Colonic mucosa (tissue), 4 donors: ENCODE data around the gene ADGRA3. TPM values are rescaled to one million over a fixed set of nuclear protein-coding genes. Genes with fewer than 3 reads are reported as not detected.

ENCODE experiments used
- DNase-seq: peaks from one replicate; pipeline ENCODE4 v3.0.0-alpha.2; 2020
- H3K27ac ChIP-seq: fragments of 200-600 bp; one replicate; pipeline ENCODE4 v1.8.0; 2021
- H3K27me3 ChIP-seq: fragments of 200-600 bp; one replicate; pipeline ENCODE4 v1.8.0; 2021
- H3K36me3 ChIP-seq: fragments of 200-600 bp; one replicate; pipeline ENCODE4 v1.8.0; 2021
- H3K4me1 ChIP-seq: fragments of 200-600 bp; one replicate; pipeline ENCODE4 v1.8.0; 2021; ENCODE audit warnings: mild to moderate bottlenecking
- H3K4me3 ChIP-seq: fragments of 200-600 bp; one replicate; pipeline ENCODE4 v1.8.0; 2021
- H3K9ac ChIP-seq, 2 donors: one replicate each; pipeline ENCODE4 v1.7.0; 2013; ENCODE audit warnings: control low read depth in 2 of 2, low read depth in 2 of 2, low read length in 2 of 2
- H3K9me3 ChIP-seq: fragments of 200-600 bp; one replicate; pipeline ENCODE4 v1.8.0; 2021
- CTCF ChIP-seq: fragments of 200-600 bp; IDR thresholded peaks from one replicate; pipeline ENCODE4 v1.8.0; 2022; ENCODE audit warnings: antibody characterized with exemption, mild to moderate bottlenecking
- intact Hi-C: fragments of 100-400 bp; cut with DNase I; formaldehyde crosslinking; loops from one replicate; pipeline ENCODE4 v1.14.1; 2022
- total RNA-seq, 2 donors: library from RNA; stranded (reverse); fragmentation: NEBNext Ultra II Directional in 1 of 2; extraction: Animal tissue kit (Norgen Biotek cat#: 25700) in 1 of 2; gene quantifications; one replicate each; pipeline ENCODE4 v1.2.1, GENCODE V29; 2021
- donor health status: healthy.
- donor health status: DM: no; HTN: no; CAD: no.
- donor health status: DM: no; HTN: no; CAD: no.

Gene ADGRA3
- total RNA-seq, 2 donors from 2014 or later, result 34.8 to 47.2 TPM

GRCh38 chr4:22496165-22496813, 19.6 kb downstream of the ADGRA3 start:
- H3K9me3 ChIP-seq, result no peaks in the 10 kb centered on the region

GRCh38 chr4:22493523-22493922, 22.3 kb downstream of the ADGRA3 start:
- H3K4me1 ChIP-seq, result peaks cover 6% of the 10 kb centered on the region
- H3K4me3 ChIP-seq, result no peak overlapping the region
- H3K36me3 ChIP-seq, result no peaks in the 10 kb centered on the region
- H3K9me3 ChIP-seq, result no peaks in the 10 kb centered on the region
- no peak for TF ChIP-seq CTCF
- DNase-seq, result no peak
- H3K27me3 ChIP-seq, result no peaks in the 10 kb centered on the region
- H3K27ac ChIP-seq, result no peak overlapping the region
- H3K9ac ChIP-seq, result no peak overlapping the region
- intact Hi-C loops, result no loop called here

More at GRCh38 chr4:22496165-22496813, 19.6 kb downstream of the ADGRA3 start:
- intact Hi-C loops, result no loop called here
- Histone ChIP-seq H3K4me3 (no peak overlapping the region), H3K9ac (no peak overlapping the region), H3K4me1 (no peaks in the 10 kb centered on the region), H3K27ac (no peak overlapping the region), H3K36me3 (no peaks in the 10 kb centered on the region), H3K27me3 (no peaks in the 10 kb centered on the region)
- DNase-seq, result no peak
- TF ChIP-seq CTCF, result no peak

DNA sequence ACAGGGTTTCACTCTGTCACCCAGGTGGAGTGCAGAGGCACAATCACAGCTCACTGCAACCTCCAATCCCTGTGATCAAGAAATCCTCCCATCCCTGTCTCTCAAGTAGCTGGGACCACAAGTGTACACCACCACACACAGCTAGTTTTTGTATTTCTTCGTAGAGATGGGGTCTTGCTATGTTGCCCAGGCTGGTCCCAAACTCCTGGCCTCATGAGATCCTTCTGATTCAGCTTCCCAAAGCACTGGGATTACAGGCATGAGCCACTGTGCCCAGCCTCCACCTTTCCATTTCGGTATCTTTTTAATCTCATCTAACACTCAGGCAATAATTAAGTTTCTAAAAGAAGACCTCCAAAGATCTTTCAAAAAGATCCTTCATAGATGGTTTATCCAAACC, 22.9 kb downstream of the ADGRA3 start:
- Histone ChIP-seq H3K9ac (no peak overlapping the region), H3K27me3 (no peaks in the 10 kb centered on the region), H3K4me1 (peaks cover 6% of the 10 kb centered on the region), H3K36me3 (no peaks in the 10 kb centered on the region), H3K27ac (no peak overlapping the region), H3K9me3 (no peaks in the 10 kb centered on the region), H3K4me3 (no peak overlapping the region)
- no peak for DNase-seq
- intact Hi-C loops, result no loop called here
- no peak for TF ChIP-seq CTCF

GRCh38 chr4:22491939-22492338, 23.9 kb downstream of the ADGRA3 start:
- Histone ChIP-seq H3K4me1 (peaks cover 6% of the 10 kb centered on the region), H3K9ac (no peak overlapping the region), H3K4me3 (no peak overlapping the region), H3K27ac (peak overlapping the region; percentile 77), H3K9me3 (no peaks in the 10 kb centered on the region), H3K27me3 (no peaks in the 10 kb centered on the region), H3K36me3 (no peaks in the 10 kb centered on the region)
- no peak for TF ChIP-seq CTCF
- intact Hi-C loops, result no loop called here
- no peak for DNase-seq

GRCh38 chr4:22490718-22491315, 25.0 kb downstream of the ADGRA3 start:
- peaks cover 6% of the 10 kb centered on the region for H3K4me1 ChIP-seq
- H3K9me3 ChIP-seq, result no peaks in the 10 kb centered on the region
- no peak overlapping the region for H3K4me3 ChIP-seq
- H3K27ac ChIP-seq, result peak overlapping the region; percentile 77
- H3K36me3 ChIP-seq, result no peaks in the 10 kb centered on the region
- intact Hi-C loops, result no loop called here
- no peak for TF ChIP-seq CTCF
- peak overlapping the region in 1 of 2 donors; percentile 35 for H3K9ac ChIP-seq
- H3K27me3 ChIP-seq, result no peaks in the 10 kb centered on the region
- peak; percentile 59 for DNase-seq
